AG04450 (cell line): Measurements from ENCODE around the gene EPB41. TPM values are rescaled to one million over a fixed set of nuclear protein-coding genes. Genes with fewer than 3 reads are reported as not detected.

Experiments used
- CTCF ChIA-PET: fragments of 300-600, 350-600 bp; formaldehyde crosslinking; extraction: SDS; loops from one replicate; lab custom pipeline; 2022; ENCODE audit warnings: antibody characterized with exemption, inconsistent platforms; lab: Charles Lee
- POLR2A ChIA-PET: fragments of 350-600 bp; formaldehyde crosslinking; extraction: SDS; loops from one replicate; lab custom pipeline; 2021; ENCODE audit warnings: antibody characterized with exemption, inconsistent platforms; lab: Yijun Ruan, JAX
- DNase-seq: peaks from one replicate; pipeline ENCODE4 v3.0.0-alpha.2; 2011; ENCODE audit warnings: low read depth, low spot score
- H3K27ac ChIP-seq: one replicate; pipeline ENCODE4 v1.5.1; 2012; ENCODE audit warnings: low read depth, low read length, control low read depth
- H3K27me3 ChIP-seq: one replicate; pipeline ENCODE4 v1.6.0; 2012; ENCODE audit warnings: low read length; ENCODE audit not compliant: control insufficient read depth, insufficient read depth
- H3K4me3 ChIP-seq: 2 replicates; pipeline ENCODE4 v1.5.1; 2011; ENCODE audit warnings: mild to moderate bottlenecking, low read depth, low read length, control low read depth
- H3K9me3 ChIP-seq: 2 replicates; pipeline ENCODE4 v1.5.1; 2012; ENCODE audit warnings: low read length; ENCODE audit not compliant: control insufficient read depth, insufficient read depth
- CTCF ChIP-seq: IDR thresholded peaks from 2 replicates; pipeline ENCODE4 v1.5.1; 2011; ENCODE audit warnings: low read depth, low read length, control low read depth, inconsistent platforms
- polyA plus RNA-seq: library from polyadenylated mRNA; depleted of rRNA; stranded (reverse); fragments of >200 nt; gene quantifications from 2 replicates; pipeline ENCODE4 v1.2.3, GENCODE V29; 2011

EPB41 gene
- polyA plus RNA-seq, 1 experiment = 7.8 TPM

GRCh38 chr1:29162025-29162424 is 247.7 kb downstream of the EPB41 start:
- POLR2A ChIA-PET = no interaction called here
- TF ChIP-seq CTCF = no peak
- Histone ChIP-seq H3K9me3 (no peaks in the 10 kb centered on the region), H3K27me3 (no peaks in the 10 kb centered on the region), H3K27ac (no peak overlapping the region), H3K4me3 (no peak overlapping the region)
- CTCF ChIA-PET = interaction anchor here (1.7 kb wide), 1 partner anchor 20 kb away, joined by 6 read pairs; the partner anchor contains the start of gene SRSF4
- DNase-seq = no peak

GRCh38 chr1:29162476-29163138 is 248.2 kb downstream of the EPB41 start:
- POLR2A ChIA-PET = no interaction called here
- no peak overlapping the region for H3K27ac ChIP-seq
- H3K27me3 ChIP-seq = no peaks in the 10 kb centered on the region
- no peak for TF ChIP-seq CTCF
- no peak overlapping the region for H3K4me3 ChIP-seq
- H3K9me3 ChIP-seq = no peaks in the 10 kb centered on the region
- no peak for DNase-seq
- CTCF ChIA-PET = interaction anchor here (1.7 kb wide), 1 partner anchor 19 kb away, joined by 6 read pairs; the partner anchor contains the start of gene SRSF4

GRCh38 chr1:29164588-29164987 is 250.2 kb downstream of the EPB41 start:
- Histone ChIP-seq H3K27ac (no peak overlapping the region), H3K9me3 (no peaks in the 10 kb centered on the region), H3K4me3 (no peak overlapping the region), H3K27me3 (no peaks in the 10 kb centered on the region)
- POLR2A ChIA-PET = no interaction called here
- no peak for TF ChIP-seq CTCF
- no peak for DNase-seq
- CTCF ChIA-PET = interaction anchor here (1.0 to 1.3 kb wide), 2 partner anchors 40 to 283 kb away, joined by 3 to 4 read pairs; no protein-coding TSS in a partner anchor

GRCh38 chr1:29166291-29166878 is 252.0 kb downstream of the EPB41 start:
- Histone ChIP-seq H3K4me3 (no peak overlapping the region), H3K27ac (no peak overlapping the region), H3K9me3 (no peaks in the 10 kb centered on the region), H3K27me3 (no peaks in the 10 kb centered on the region)
- POLR2A ChIA-PET = no interaction called here
- no peak for DNase-seq
- TF ChIP-seq CTCF = no peak
- CTCF ChIA-PET = interaction anchor here (1.6 to 2.7 kb wide), 3 partner anchors 16 to 42 kb away, joined by 5 to 13 read pairs (median 5); partner anchors contain the start of gene SRSF4

GRCh38 chr1:29167904-29168303 is 253.5 kb downstream of the EPB41 start:
- ChIA-PET CTCF (interaction anchor here (0.6 to 2.7 kb wide), 7 partner anchors 14 to 383 kb away, joined by 3 to 13 read pairs (median 5); partner anchors contain the start of gene SRSF4), POLR2A (interaction anchor here (0.6 to 0.9 kb wide), 4 partner anchors 12 to 294 kb away, joined by 3 to 6 read pairs (median 4); partner anchors contain the start of gene SRSF4)
- no peaks in the 10 kb centered on the region for H3K9me3 ChIP-seq
- no peak overlapping the region for H3K4me3 ChIP-seq
- H3K27me3 ChIP-seq = no peaks in the 10 kb centered on the region
- no peak for DNase-seq
- no peak for TF ChIP-seq CTCF
- H3K27ac ChIP-seq = no peak overlapping the region
